ENCODE data around the gene OXNAD1.

OXNAD1 gene

DNA sequence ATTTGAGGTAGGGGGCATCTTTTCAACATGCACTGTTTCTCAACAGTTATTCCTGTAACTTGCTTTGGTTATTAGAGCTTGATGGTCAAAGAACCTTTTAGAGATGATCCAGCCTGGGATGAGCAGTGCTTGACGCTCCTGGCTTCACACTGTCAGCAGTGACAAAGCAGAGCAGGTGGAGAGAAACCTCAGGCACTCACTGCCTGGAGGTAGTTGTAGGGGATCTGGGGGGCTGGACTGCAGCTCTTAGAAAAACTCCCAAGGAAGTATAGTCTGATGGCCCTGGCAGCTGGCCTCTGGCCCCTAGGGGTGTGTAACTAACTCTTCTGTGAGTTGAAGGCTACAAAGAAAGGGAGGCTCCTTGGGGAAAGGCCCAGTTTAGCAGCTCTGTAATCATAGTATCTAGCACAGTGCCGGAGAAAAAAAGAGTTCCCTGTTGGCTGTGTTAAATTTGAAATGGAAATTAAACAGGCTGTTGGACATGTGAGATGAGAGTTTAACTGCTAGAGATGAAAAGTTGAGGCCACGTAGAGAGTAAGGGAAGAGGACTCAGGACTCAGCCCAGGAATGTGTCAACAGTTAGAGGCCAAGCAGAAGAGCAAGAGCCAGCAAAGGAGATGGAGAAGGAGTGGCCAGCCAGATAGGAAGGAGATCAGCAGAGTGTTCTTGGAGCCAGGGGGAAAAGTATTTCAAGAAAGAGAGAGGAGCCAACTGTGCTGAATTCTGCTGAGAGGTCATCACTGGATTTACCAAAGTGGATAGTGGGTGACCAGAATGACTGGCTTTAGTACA is 14.2 kb downstream of the OXNAD1 start:
- no peak overlapping the region for H3K4me3 ChIP-seq
- DNase-seq: no peak
- intact Hi-C loops (cut with DNase I; ENCODE audit: low total_unique reads): no loop called here
- no peaks in the 10 kb centered on the region for H3K27me3 ChIP-seq
- H3K36me3 ChIP-seq: peaks cover 0 to 19% (median 5%) of the 10 kb centered on the region in 3 donors
- no peaks in the 10 kb centered on the region for H3K4me1 ChIP-seq
- H3K9me3 ChIP-seq: no peaks in the 10 kb centered on the region
- H3K27ac ChIP-seq: no peak overlapping the region
- TF ChIP-seq, protein P1, sequence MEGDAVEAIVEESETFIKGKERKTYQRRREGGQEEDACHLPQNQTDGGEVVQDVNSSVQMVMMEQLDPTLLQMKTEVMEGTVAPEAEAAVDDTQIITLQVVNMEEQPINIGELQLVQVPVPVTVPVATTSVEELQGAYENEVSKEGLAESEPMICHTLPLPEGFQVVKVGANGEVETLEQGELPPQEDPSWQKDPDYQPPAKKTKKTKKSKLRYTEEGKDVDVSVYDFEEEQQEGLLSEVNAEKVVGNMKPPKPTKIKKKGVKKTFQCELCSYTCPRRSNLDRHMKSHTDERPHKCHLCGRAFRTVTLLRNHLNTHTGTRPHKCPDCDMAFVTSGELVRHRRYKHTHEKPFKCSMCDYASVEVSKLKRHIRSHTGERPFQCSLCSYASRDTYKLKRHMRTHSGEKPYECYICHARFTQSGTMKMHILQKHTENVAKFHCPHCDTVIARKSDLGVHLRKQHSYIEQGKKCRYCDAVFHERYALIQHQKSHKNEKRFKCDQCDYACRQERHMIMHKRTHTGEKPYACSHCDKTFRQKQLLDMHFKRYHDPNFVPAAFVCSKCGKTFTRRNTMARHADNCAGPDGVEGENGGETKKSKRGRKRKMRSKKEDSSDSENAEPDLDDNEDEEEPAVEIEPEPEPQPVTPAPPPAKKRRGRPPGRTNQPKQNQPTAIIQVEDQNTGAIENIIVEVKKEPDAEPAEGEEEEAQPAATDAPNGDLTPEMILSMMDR (IDR thresholded peaks at IDR 0.05): no peak

DNA sequence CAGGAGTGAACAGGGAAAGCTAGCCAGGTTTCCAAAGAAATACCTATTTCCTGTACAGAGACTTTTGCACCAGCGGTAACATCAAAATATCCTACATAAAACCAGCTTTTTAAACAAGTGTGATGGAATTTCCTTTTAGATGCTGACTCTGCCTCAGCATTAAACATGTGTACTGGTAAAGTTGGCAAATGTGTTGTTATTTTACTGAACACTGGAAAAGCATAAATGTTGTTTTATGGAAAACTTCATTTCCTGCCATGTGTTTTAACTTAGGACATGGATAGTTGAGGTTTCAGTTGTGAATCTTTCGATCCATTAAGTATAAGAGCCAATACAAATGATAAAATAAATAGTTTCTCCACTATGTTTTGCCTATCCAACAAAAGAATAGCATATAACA is 15.7 kb downstream of the OXNAD1 start:
- no peak overlapping the region for H3K4me3 ChIP-seq
- no peaks in the 10 kb centered on the region for H3K4me1 ChIP-seq
- H3K9me3 ChIP-seq: no peaks in the 10 kb centered on the region
- peaks cover 0 to 26% (median 0%) of the 10 kb centered on the region in 3 donors for H3K36me3 ChIP-seq
- no peak for DNase-seq
- TF ChIP-seq, protein P1 (IDR thresholded peaks at IDR 0.05): no peak
- H3K27me3 ChIP-seq: no peaks in the 10 kb centered on the region
- intact Hi-C loops (cut with DNase I; ENCODE audit: low total_unique reads): no loop called here
- H3K27ac ChIP-seq: no peak overlapping the region

DNA sequence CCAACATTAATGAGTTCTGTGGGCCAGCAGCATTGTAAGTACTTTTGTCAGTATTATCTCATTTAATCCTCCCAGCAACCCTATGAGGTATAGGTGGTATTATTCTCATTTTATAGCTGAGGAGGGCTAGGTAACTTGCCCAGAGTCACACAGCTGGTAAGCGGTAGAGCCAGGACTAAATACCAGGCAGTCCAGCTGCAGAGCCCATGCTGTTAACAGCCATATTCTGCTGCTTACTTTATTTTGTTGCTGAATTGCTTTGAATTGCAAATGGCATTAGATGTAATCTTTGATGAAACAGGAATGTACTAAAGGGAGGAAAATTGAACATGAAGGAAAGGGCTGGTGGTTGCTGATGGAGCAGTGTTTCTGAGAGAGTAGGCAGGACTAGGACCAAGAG is 19.6 kb downstream of the OXNAD1 start:
- Histone ChIP-seq H3K36me3 (peaks cover 0 to 27% (median 0%) of the 10 kb centered on the region in 3 donors), H3K4me3 (no peak overlapping the region), H3K4me1 (peaks cover 0 to 15% (median 6%) of the 10 kb centered on the region in 4 donors), H3K27ac (no peak overlapping the region), H3K27me3 (no peaks in the 10 kb centered on the region), H3K9me3 (no peaks in the 10 kb centered on the region)
- intact Hi-C loops (cut with DNase I; ENCODE audit: low total_unique reads): loop anchor here (5.0 kb wide), 1 partner anchor 268 kb away; no protein-coding TSS in a partner anchor
- TF ChIP-seq, protein P1 (IDR thresholded peaks at IDR 0.05): no peak
- DNase-seq: no peak

DNA sequence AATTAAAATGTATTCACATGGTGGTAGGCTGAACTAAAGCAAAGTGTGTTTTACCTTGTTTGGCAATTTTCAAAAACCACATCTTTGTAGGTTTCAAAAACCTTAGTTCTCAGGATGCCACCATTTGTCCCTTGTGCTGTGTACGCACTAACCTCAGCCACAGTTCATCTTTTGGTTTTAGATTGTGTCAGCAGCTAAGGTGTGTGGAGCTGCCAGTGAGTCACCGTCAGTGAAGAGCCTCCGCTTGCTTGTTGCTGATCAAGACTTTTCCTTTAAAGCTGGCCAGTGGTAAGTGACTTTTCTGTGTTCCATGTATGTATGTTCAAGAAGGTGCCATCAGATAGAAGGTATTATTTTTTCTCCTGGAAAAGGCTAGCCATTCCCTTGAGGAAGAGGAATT is 21.1 kb downstream of the OXNAD1 start:
- no peaks in the 10 kb centered on the region for H3K27me3 ChIP-seq
- intact Hi-C loops (cut with DNase I; ENCODE audit: low total_unique reads): loop anchor here (5.0 kb wide), 1 partner anchor 266 kb away; no protein-coding TSS in a partner anchor
- no peak overlapping the region for H3K27ac ChIP-seq
- TF ChIP-seq, protein P1 (IDR thresholded peaks at IDR 0.05): no peak
- H3K36me3 ChIP-seq: peaks cover 0 to 27% (median 0%) of the 10 kb centered on the region in 3 donors
- no peak overlapping the region for H3K4me3 ChIP-seq
- peaks cover 0 to 21% (median 7%) of the 10 kb centered on the region in 4 donors for H3K4me1 ChIP-seq
- no peak for DNase-seq
- H3K9me3 ChIP-seq: no peaks in the 10 kb centered on the region

DNA sequence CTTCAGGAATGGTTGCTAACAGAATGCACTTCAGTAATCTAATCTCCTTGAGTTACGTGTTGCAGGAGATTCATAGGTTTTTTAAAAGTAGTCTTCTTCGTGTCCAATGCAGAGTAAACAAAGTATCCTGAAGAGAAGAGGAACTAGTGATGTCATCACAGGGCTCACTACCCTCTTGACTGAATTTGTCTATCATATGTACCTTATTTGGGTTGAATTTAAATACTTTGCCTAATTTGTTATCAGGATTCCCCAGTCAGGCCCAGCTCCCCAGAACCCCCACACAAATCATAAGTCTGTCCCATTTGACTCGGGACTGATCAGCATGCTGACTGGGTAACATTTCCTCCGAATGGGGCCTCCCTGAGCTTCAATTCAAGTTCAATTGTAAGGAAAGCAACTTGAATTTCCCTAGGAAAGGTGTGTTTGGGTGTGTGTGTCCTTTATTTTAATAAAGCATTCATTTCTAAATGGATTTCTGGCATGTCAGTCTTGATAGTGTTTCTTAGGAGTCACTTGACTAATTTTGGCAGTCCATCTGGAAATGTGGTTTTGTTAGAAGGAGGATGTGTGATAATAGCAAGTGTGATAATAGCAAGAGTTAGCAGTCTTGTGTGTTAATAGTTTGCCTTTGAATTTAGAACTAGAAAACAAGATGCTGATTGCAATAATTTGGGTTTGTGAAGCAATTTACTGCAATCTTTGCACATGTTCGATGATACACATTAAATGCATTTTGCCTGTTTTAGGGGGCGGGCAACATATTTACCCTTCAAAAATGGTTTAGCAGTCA is 21.9 kb downstream of the OXNAD1 start:
- Histone ChIP-seq H3K4me1 (peaks cover 0 to 21% (median 7%) of the 10 kb centered on the region in 4 donors), H3K27ac (no peak overlapping the region), H3K36me3 (peaks cover 0 to 27% (median 0%) of the 10 kb centered on the region in 3 donors), H3K9me3 (no peaks in the 10 kb centered on the region), H3K4me3 (no peak overlapping the region), H3K27me3 (no peaks in the 10 kb centered on the region)
- no peak for DNase-seq
- TF ChIP-seq, protein P1 (IDR thresholded peaks at IDR 0.05): no peak
- intact Hi-C loops (cut with DNase I; ENCODE audit: low total_unique reads): loop anchor here (5.0 kb wide), 1 partner anchor 265 kb away; no protein-coding TSS in a partner anchor

Data from tibial artery (tissue), 4 donors.